ENCODE data around the gene FAHD2B.
"Not testable (repeated sequence)": the region's sequence is repeated elsewhere in the genome, so short reads cannot be mapped to it uniquely, and the experiment has no call there.

FAHD2B gene, protein sequence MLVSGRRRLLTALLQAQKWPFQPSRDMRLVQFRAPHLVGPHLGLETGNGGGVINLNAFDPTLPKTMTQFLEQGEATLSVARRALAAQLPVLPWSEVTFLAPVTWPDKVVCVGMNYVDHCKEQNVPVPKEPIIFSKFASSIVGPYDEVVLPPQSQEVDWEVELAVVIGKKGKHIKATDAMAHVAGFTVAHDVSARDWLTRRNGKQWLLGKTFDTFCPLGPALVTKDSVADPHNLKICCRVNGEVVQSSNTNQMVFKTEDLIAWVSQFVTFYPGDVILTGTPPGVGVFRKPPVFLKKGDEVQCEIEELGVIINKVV

GRCh38 chr2:97094772-97095611, at the start of gene FAHD2B:
Gene FAHD2B (minus strand): TSS chr2:97094882. CDS start chr2:97091706, 3,176 bp downstream.
- FAIRE-seq: not testable (repeated sequence)

GRCh38 chr2:97144016-97144415, 49.3 kb upstream of the FAHD2B start:
- FAIRE-seq: not testable (repeated sequence)

DNA sequence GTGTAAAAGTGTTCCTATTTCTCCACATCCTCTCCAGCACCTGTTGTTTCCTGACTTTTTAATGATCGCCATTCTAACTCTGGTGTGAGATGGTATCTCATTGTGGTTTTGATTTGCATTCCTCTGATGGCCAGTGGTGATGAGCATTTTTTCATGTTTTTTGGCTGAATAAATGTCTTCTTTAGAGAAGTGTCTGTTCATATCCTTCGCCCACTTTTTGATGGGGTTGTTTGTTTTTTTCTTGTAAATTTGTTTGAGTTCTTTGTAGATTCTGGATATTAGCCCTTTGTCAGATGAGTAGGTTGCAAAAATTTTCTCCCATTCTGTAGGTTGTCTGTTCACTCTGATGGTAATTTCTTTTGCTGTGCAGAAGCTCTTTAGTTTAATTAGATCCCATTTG, 34.4 kb upstream of the FAHD2B start:
- not testable (repeated sequence) for FAIRE-seq

DNA sequence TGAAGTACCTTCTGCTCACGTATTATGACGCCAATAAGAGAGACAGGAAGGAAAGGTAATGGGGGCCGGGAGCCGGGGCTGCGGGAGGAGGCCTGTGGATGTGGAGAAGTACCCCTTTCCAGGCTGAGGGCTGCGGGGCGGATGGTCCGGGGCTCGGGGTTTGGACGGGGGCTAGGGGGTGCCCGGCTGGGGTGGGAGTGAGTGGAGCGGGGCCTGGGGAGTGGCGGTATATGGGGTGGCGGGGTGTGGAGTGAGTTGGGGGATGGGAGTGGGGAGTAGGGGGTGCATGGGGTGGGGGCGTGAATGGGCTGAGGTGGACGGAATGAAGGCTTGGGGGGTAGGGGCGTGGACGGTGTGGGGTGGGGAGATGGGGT, 19.2 kb upstream of the FAHD2B start:
- FAIRE-seq: not testable (repeated sequence)

DNA sequence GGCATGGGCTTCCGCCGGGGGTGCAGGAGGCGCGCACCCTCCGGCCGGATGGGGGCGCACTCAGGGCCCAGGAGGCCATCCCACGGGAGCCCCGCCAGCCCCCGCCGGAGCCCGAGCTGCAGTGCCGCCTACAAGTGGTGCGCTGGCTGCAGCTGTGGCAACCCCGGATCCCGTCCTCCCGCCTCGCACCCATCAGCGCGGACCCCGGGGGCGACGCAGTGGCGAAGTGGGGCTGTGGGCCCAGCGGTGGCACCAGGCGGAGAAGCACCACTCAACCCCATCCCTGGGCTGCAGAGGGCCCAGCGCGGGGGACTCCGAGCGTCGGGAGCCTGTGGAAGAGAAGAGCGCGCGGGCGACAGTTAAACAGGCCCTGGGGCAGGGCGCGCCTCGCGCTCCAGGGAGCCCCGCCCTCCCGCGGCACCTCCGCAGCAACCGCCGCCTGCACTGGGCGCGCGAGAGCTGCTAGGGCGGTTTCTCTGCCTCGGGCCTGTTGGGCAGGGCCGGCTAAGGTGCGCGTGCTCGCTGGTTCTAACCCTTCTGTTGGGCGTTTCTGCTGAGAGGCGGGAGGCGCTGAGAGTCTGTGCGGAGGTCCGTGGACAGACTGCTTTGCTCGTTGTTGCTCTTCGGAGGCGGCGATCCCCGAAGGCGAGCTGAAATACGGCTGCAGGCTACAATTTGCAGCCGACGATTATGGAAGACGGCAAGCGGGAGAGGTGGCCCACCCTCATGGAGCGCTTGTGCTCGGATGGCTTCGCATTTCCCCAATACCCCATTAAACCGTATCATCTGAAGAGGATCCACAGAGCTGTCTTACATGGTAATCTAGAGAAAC, 18.6 kb upstream of the FAHD2B start, which contains the start of gene ANKRD36:
ANKRD36 (plus strand) TSS at position 104 of the 832 bp plus-strand sequence; CDS start at position 691, 587 bp downstream.
- not testable (repeated sequence) for FAIRE-seq

DNA sequence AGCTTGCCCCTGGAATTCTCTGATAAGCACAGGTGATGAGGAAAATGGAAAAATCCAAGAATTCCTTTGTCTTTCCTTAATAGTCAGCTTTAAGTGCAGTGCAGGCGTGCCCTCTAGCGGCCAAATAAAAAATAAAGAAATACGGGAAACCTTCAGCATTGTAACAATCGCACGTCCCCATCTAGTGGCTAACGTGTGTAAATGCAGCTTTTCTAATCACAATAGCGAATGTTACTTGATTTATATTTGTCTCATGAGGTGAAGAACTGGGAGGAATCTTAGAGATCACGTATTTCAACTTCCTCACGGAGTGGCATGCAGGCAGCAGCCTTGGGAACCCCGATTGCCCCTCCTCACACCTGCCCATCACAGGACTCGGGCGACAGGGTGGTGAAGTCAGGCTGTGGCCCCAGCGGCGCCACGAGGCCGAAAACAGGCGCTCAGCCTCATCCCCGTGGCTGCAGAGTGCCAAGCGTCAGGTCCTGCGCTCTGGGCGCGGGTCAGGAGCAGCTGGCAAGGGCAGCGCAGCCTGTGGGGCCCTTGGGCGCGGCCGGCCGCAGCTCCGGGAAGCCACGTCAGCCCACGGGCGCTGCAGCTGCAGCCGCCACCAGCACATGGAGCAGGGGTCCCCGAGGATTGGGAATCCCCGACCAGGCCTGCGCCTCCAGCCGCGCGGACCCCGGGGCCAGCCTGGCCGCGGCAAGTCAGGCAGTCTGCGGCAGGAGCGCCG, 17.8 kb upstream of the FAHD2B start:
- peak; percentile 79 for FAIRE-seq

DNA sequence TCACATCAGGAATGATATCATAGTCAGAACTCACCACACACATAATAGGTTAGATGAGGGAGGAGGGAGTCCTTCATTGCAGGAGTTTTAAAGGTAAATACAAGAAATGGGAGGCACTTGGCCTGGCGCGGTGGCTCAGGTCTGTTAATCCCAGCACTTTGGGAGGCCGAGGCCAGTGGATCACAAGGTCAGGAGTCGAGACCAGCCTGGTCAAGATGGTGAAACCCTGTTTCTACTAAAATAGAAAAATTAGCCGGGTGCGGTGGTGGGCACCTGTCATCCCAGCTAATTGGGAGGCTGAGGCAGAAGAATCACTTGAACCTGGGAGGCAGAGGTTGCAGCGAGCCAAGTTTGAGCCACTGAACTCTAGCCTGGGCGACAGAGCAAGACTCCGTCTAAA, 16.6 kb upstream of the FAHD2B start:
- FAIRE-seq: not testable (repeated sequence)

DNA sequence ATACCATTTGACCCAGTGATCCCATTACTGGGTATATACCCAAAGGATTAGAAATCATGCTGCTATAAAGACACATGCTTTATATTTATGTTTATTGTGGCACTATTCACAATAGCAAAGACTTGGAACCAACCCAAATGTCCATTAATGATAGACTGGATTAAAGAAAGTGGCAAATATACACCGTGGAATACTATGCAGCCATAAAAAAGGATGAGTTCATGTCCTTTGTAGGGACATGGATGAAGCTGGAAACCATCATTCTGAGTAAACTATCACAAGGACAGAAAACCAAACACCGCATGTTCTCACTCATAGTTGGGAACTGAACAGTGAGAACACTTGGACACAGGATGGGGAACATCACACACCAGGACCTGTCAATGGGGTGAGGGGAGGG, 12.2 kb upstream of the FAHD2B start:
- FAIRE-seq: not testable (repeated sequence)

DNA sequence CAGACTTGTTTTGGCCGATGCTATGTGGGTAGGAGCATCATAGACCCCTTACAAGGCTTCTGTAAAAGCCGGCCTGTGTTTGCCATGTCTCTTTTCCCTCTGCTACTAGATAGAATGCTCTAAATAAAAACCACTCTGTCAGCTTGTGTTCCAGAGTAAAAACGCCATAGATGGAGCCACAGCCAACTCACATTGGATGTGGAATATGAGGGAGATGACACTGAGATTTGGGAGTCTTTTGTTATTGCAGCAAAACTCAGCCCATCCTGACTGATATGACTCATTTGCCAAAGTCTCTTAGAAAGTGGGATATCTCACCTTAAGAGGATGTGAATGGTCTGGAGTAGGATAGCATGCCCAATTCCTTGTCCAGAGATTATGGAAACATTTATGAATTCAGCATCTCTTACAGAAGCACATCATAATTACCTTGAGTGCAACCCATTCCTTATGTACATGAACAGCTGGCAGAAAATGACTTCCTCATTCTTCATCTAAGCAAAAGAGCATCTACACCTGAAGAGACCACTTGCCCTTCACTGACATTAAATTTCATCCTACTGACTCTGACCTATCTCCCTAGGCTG, 4.2 kb upstream of the FAHD2B start:
- FAIRE-seq: not testable (repeated sequence)

DNA sequence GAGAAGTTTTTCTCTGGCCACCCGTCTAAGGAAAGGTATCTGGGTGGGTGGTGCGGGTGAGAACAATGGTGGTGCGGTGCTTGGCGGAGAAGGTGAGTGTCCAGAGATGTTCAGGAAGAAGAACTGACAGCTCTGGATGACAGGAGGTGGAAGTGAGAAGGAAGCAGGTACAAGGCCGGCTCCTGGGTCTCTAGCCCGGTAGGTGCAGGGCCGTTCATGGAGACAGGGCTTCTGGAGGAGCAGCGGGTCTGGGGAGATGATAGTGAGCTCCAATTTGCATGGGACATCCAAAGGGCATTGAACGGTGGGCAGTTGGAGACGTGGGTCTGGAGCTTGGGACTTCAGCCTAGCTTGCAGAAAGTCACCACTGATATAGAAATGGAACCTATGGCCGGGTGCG, 979 bp upstream of the FAHD2B start:
- FAIRE-seq: no peak

DNA sequence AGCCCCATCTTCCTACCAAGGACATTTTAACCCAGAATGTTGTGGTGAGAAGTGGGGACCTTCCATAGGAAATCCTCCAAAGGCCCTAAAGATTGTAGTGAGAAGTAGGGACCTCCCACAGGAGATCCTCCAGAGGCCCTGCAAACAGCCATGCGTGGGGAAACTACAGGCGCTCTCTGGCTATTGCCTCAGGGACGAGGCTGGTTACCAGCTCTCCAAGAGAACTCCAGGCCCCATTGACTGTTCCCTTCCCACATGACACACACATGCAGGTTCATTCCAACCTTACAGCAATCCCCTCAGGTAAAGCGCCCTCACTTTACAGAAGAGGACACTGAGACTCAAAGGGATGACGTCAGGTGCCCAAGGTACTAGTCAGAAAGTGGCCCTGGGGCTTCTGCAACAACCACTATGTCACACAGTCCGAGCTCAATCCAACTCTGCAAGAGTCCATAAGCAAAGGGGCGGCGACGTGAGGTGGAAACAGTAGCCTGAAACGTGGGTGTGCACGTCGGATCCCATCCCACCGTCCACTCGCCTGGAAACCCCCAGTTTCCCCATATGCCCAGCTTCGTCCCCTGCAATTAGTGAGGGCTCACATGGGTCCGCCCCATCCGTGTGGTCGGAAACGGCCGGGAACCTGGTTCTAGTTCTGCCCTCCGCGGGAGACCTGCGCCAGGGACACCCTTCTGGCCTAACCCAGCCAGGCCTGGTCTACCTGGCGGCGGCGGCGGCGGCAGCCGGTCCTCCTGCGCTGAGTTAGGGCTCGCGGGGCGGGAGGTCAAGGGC, 505 bp downstream of the FAHD2B start:
- FAIRE-seq: not testable (repeated sequence)

GRCh38 chr2:97092946-97093345, 1.7 kb downstream of the FAHD2B start:
- not testable (repeated sequence) for FAIRE-seq

GRCh38 chr2:97088706-97089105, 6.0 kb downstream of the FAHD2B start:
- not testable (repeated sequence) for FAIRE-seq

- not testable (repeated sequence) for FAIRE-seq
These were observed 9.6 kb downstream of the FAHD2B start for GRCh38 chr2:97085093-97085492.

- FAIRE-seq: not testable (repeated sequence)
These were observed 11.2 kb downstream of the FAHD2B start for GRCh38 chr2:97083516-97083915.

DNA sequence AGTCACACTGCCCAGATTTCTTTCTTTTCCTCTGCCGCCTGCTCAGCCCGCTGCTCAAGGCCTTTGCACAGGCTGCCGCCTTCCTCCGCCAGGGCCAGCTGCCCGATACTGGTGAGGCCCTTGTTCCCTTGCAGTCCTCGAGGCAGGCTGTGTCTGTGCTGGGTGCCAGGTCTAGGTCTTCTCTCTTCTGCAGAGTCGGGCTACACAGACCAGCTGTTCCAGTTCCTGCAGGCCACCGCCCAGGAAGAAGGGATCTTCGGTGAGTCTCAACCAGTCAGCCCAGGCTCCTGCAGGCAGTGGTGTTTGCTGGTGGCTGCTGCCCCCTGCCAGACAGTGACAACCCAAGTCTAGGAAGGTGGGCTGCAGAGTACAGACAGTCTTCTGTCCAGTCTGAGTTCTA, 12.5 kb downstream of the FAHD2B start:
- not testable (repeated sequence) for FAIRE-seq

DNA sequence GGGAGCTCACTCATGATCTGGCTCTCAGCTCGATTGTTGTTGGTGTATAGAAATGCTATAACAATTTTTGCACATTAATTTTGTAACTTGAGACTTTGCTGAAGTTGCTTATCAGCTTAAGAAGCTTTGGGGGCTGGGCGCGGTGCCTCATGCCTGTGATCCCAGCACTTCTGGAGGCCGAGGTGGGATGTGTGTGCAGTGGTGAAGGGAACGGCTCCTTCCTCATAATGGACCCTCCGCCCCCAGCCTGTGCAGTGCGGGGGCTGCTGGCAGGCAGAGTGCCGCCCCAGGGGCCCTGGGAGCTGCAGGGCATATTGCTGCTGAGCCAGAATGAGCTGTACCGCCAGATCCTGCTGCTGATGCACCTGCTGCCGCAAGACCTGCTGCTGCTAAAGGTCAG, 13.8 kb downstream of the FAHD2B start:
- FAIRE-seq: not testable (repeated sequence)

GRCh38 chr2:97077213-97077612, 17.5 kb downstream of the FAHD2B start:
- not testable (repeated sequence) for FAIRE-seq

DNA sequence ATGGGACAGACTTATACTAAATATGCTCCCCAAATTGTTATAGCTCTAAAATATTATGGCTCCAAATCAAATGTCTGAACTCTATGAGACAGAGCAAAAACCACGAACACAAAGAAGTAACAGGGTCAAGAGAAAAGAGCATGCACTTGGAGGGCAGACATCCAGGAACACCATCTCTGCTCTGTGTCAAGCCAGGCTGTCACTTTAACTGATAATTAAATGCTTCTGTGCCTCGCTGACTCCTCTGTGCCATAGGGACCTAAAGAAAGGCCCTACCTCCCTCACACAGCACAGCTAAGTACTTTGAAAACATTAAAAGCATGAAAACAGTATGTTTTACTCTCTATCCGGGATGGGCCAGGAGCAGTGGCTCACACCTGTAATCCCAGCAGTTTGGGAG, 23.8 kb downstream of the FAHD2B start:
- FAIRE-seq: not testable (repeated sequence)

- not testable (repeated sequence) for FAIRE-seq
These were observed 26.0 kb downstream of the FAHD2B start for GRCh38 chr2:97068722-97069121.

- FAIRE-seq: no peak
These were observed 26.6 kb downstream of the FAHD2B start for GRCh38 chr2:97068074-97068473.
